ENCODE data around the gene USP7. TPM values are rescaled to one million over a fixed set of nuclear protein-coding genes. Genes with fewer than 3 reads are reported as not detected.
A peak's percentile ranks its signal among the peaks of the same experiment; 100 is the strongest.

USP7 gene
- total RNA-seq, 3 donors from 2014 or later: 125 to 144 (median 130) TPM

DNA sequence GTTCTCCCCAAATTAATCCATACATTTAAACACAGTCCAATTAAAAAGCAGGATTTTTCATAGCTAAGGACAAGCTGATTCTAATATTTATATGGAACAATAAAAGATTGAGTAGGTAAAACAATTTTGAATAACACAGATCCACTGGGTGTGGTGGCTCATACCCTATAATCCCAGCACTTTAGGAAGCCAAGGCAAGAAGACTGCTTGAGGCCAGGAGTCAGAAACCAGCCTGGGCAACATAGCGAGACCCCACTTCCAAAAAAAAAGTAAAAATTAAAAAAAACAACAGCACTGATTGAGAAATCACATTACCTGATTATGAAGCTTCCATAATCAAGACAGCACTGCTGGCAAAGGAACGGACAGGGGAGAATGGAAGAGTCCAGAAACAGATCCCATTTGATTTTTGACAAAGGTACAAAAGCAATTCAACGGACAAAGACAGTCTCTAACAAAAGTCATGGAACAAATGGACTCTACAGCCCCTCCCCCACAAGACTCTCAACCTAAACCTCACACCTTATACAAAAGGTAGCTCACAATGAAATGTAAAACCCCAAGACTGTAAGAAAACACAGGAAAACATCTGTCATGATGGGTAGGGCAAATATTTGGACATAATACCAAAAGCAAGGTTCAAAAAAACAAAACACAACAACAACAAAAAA, 17.9 kb downstream of the USP7 start:
- no peak for TF ChIP-seq CTCF (IDR thresholded peaks at IDR 0.05)
- intact Hi-C loops (cut with DNase I, micrococcal nuclease): no loop called here
- DNase-seq (no peak), ATAC-seq (no peak)
- Histone ChIP-seq H3K4me3 (no peak overlapping the region), H3K4me1 (ENCODE audit: low read depth) (peaks cover 88% of the 10 kb centered on the region), H3K9me3 (no peaks in the 10 kb centered on the region), H3K36me3 (ENCODE audit: low read depth) (no peaks in the 10 kb centered on the region)

- no peaks in the 10 kb centered on the region for H3K9me3 ChIP-seq
- no peaks in the 10 kb centered on the region for H3K36me3 ChIP-seq (ENCODE audit: low read depth)
- peaks cover 76% of the 10 kb centered on the region for H3K4me1 ChIP-seq (ENCODE audit: low read depth)
- ATAC-seq (no peak), DNase-seq (no peak)
- intact Hi-C loops (cut with DNase I, micrococcal nuclease): loop anchor here in 1 of 2 donors (5.0 kb wide), 1 partner anchor 57 kb away; no protein-coding TSS in a partner anchor
- no peak overlapping the region for H3K4me3 ChIP-seq
- no peak for TF ChIP-seq CTCF (IDR thresholded peaks at IDR 0.05)
Measured at GRCh38 chr16:8943966-8944759, 19.5 kb downstream of the USP7 start.

DNA sequence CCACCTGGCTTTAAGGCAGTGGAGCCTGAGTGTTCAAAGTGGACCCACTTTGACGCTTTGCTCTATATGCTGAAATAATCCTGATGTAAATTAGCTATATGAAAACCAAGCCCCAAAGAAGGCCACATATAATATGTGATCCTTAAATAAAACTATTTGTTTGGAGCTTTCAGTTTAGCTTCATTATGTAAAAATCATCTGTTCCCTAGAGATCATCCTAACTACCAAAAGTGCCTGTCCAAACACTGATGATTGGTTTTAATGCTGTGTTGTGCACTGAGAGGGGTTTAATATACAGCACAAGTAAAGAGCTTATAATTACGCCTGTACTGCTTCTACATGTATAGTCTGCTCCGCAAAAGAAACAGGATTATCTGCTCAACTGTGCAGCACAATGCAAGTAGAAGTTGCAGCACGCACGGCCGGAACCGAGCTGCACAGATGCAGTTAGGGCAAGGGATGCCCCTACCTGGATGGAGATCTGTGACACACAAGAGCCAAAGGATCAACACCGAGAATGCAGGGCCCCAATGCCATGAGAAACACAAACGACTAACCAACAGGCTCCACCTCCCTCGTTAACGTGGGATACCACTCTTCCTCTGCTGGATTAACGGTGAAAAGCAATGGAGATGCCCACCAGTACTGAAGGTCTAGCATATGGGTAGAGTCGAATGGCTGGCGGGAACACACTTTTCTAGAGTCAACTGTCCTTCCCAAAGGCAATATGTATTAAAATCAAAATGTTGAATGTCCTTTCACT, 20.5 kb downstream of the USP7 start:
- H3K4me1 ChIP-seq (ENCODE audit: low read depth): peaks cover 66% of the 10 kb centered on the region
- intact Hi-C loops (cut with DNase I, micrococcal nuclease): loop anchor here in 1 of 2 donors (5.0 kb wide), 1 partner anchor 56 kb away; no protein-coding TSS in a partner anchor

GRCh38 chr16:8941718-8942344, 21.9 kb downstream of the USP7 start:
- peak; percentile 74 for ATAC-seq
- TF ChIP-seq CTCF (IDR thresholded peaks at IDR 0.05): no peak
- Histone ChIP-seq H3K9me3 (no peaks in the 10 kb centered on the region), H3K4me3 (no peak overlapping the region), H3K4me1 (ENCODE audit: low read depth) (peaks cover 53% of the 10 kb centered on the region), H3K36me3 (ENCODE audit: low read depth) (no peaks in the 10 kb centered on the region)
- intact Hi-C loops (cut with DNase I, micrococcal nuclease): loop anchor here in 1 of 2 donors (5.0 kb wide), 1 partner anchor 55 kb away; no protein-coding TSS in a partner anchor
- DNase-seq: no peak

More for the DNA sequence above, 20.5 kb downstream of the USP7 start:
- H3K9me3 ChIP-seq: no peaks in the 10 kb centered on the region
- no peak for TF ChIP-seq CTCF (IDR thresholded peaks at IDR 0.05)
- no peaks in the 10 kb centered on the region for H3K36me3 ChIP-seq (ENCODE audit: low read depth)
- H3K4me3 ChIP-seq: no peak overlapping the region
- no peak for ATAC-seq
- DNase-seq: no peak

DNA sequence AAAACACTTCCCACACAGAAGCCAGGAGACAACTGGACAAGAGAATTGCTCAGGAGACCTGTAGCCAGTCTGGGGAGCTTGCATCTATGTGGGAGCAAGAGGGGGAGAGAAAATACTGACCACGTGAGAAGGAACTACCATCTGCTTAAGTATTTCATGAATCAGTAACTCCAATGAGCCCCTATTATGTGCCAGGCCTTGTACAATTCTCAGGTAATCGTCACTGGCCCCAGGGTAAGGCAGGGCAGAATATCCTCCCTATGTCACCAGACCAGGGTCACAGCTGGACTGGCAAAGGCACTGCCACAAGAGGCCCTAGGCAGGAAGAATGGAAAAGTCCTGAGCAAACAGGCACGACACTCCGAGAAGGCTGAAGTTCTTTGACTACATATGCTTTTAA, 25.9 kb downstream of the USP7 start:
- no peak for ATAC-seq
- peaks cover 37% of the 10 kb centered on the region for H3K4me1 ChIP-seq (ENCODE audit: low read depth)

More for the DNA sequence above, 25.9 kb downstream of the USP7 start:
- Histone ChIP-seq H3K9me3 (no peaks in the 10 kb centered on the region), H3K36me3 (ENCODE audit: low read depth) (no peaks in the 10 kb centered on the region), H3K4me3 (no peak overlapping the region)
- TF ChIP-seq CTCF (IDR thresholded peaks at IDR 0.05): no peak
- intact Hi-C loops (cut with DNase I, micrococcal nuclease): no loop called here
- no peak for DNase-seq

Measured in mucosa of descending colon (tissue), 3 donors.